ENCODE data around the gene ACOT8. TPM values are rescaled to one million over a fixed set of nuclear protein-coding genes. Genes with fewer than 3 reads are reported as not detected.

Gene ACOT8
- total RNA-seq, 5 donors from 2014 or later (not counting 1 experiment from before 2014, with no cell fraction given) = 20.4 to 33.9 (median 32.0) TPM

GRCh38 chr20:45842169-45842812 is 14.9 kb downstream of the ACOT8 start:
- Mint-ChIP-seq H3K27ac (peak overlapping the region in 1 of 2 donors; percentile 55), H3K27me3 (no peaks in the 10 kb centered on the region), H3K36me3 (peaks cover 32% of the 10 kb centered on the region), H3K4me3 (no peak overlapping the region), H3K9me3 (no peaks in the 10 kb centered on the region), H3K4me1 (peaks cover 0 to 3% (median 0%) of the 10 kb centered on the region in 3 donors)
- H3K27ac ChIP-seq (ENCODE audit: low read length) = no peak overlapping the region
- no peaks in the 10 kb centered on the region for H3K9me3 ChIP-seq
- peaks cover 16 to 49% of the 10 kb centered on the region in 2 donors for H3K36me3 ChIP-seq (ENCODE audit: control insufficient read depth in 2 of 2, extremely low read depth in 1 of 2, insufficient read depth in 1 of 2, low read length in 1 of 2)
- ChIA-PET CTCF (interaction anchor here in 1 of 2 donors (0.6 kb wide), 1 partner anchor 164 kb away, joined by 3 read pairs; no protein-coding TSS in a partner anchor), POLR2A (no interaction called here)
- no peak overlapping the region for H3K4me3 ChIP-seq (ENCODE audit: control insufficient read depth in 1 of 2, extremely low read depth in 1 of 2, low read length in 1 of 2)
- WGBS (ENCODE audit: insufficient coverage) = 57% methylated on average over 1 of the region's 5 CpGs
- H3K4me1 ChIP-seq (ENCODE audit: control insufficient read depth in 1 of 2, extremely low read depth in 1 of 2, insufficient read depth in 2 of 2, low read length in 2 of 2) = no peaks in the 10 kb centered on the region
- DNase-seq = no peak
- no peak for ATAC-seq (replicated peaks in 1 of 4)
- no peaks in the 10 kb centered on the region for H3K27me3 ChIP-seq (replicated peaks in 1 of 2; ENCODE audit: control insufficient read depth in 2 of 2, extremely low read depth in 1 of 2, insufficient read depth in 2 of 2, low read length in 1 of 2)

GRCh38 chr20:45841407-45842129 is 15.6 kb downstream of the ACOT8 start:
- no peak overlapping the region for H3K27ac Mint-ChIP-seq
- ChIA-PET POLR2A (no interaction called here), CTCF (no interaction called here)
- Histone ChIP-seq H3K27me3 (replicated peaks in 1 of 2; ENCODE audit: control insufficient read depth in 2 of 2, extremely low read depth in 1 of 2, insufficient read depth in 2 of 2, low read length in 1 of 2) (no peaks in the 10 kb centered on the region), H3K9me3 (no peaks in the 10 kb centered on the region), H3K4me1 (ENCODE audit: control insufficient read depth in 1 of 2, extremely low read depth in 1 of 2, insufficient read depth in 2 of 2, low read length in 2 of 2) (no peaks in the 10 kb centered on the region), H3K4me3 (ENCODE audit: control insufficient read depth in 1 of 2, extremely low read depth in 1 of 2, low read length in 1 of 2) (no peak overlapping the region), H3K27ac (ENCODE audit: low read length) (no peak overlapping the region), H3K36me3 (ENCODE audit: control insufficient read depth in 2 of 2, extremely low read depth in 1 of 2, insufficient read depth in 1 of 2, low read length in 1 of 2) (peaks cover 16 to 44% of the 10 kb centered on the region in 2 donors)
- no peaks in the 10 kb centered on the region for H3K9me3 Mint-ChIP-seq
- 98% methylated on average over 6 of the region's 10 CpGs for WGBS (ENCODE audit: insufficient coverage)
- ATAC-seq (replicated peaks in 1 of 4) = no peak
- no peak for DNase-seq
- no peaks in the 10 kb centered on the region for H3K27me3 Mint-ChIP-seq
- H3K36me3 Mint-ChIP-seq = peaks cover 32% of the 10 kb centered on the region
- no peak overlapping the region for H3K4me3 Mint-ChIP-seq
- peaks cover 0 to 3% (median 2%) of the 10 kb centered on the region in 3 donors for H3K4me1 Mint-ChIP-seq

GRCh38 chr20:45840700-45841198 is 16.4 kb downstream of the ACOT8 start:
- DNase-seq (no peak), ATAC-seq (replicated peaks in 1 of 4) (no peak)
- 96% methylated on average over 25 of the region's 25 CpGs for WGBS (ENCODE audit: insufficient coverage)
- ChIA-PET POLR2A (no interaction called here), CTCF (no interaction called here)
- Mint-ChIP-seq H3K9me3 (no peaks in the 10 kb centered on the region), H3K4me1 (peaks cover 0 to 3% (median 2%) of the 10 kb centered on the region in 3 donors), H3K36me3 (peaks cover 28% of the 10 kb centered on the region), H3K4me3 (no peak overlapping the region), H3K27me3 (no peaks in the 10 kb centered on the region), H3K27ac (no peak overlapping the region)
- no peaks in the 10 kb centered on the region for H3K27me3 ChIP-seq (replicated peaks in 1 of 2; ENCODE audit: control insufficient read depth in 2 of 2, extremely low read depth in 1 of 2, insufficient read depth in 2 of 2, low read length in 1 of 2)
- no peaks in the 10 kb centered on the region for H3K9me3 ChIP-seq
- H3K27ac ChIP-seq (ENCODE audit: low read length) = no peak overlapping the region
- H3K4me3 ChIP-seq (ENCODE audit: control insufficient read depth in 1 of 2, extremely low read depth in 1 of 2, low read length in 1 of 2) = no peak overlapping the region
- no peaks in the 10 kb centered on the region for H3K4me1 ChIP-seq (ENCODE audit: control insufficient read depth in 1 of 2, extremely low read depth in 1 of 2, insufficient read depth in 2 of 2, low read length in 2 of 2)
- H3K36me3 ChIP-seq (ENCODE audit: control insufficient read depth in 2 of 2, extremely low read depth in 1 of 2, insufficient read depth in 1 of 2, low read length in 1 of 2) = peaks cover 16 to 35% of the 10 kb centered on the region in 2 donors

GRCh38 chr20:45836841-45837240 is 20.4 kb downstream of the ACOT8 start:
- Histone ChIP-seq H3K27me3 (replicated peaks in 1 of 2; ENCODE audit: control insufficient read depth in 2 of 2, extremely low read depth in 1 of 2, insufficient read depth in 2 of 2, low read length in 1 of 2) (no peaks in the 10 kb centered on the region), H3K27ac (ENCODE audit: low read length) (no peak overlapping the region), H3K4me3 (ENCODE audit: control insufficient read depth in 1 of 2, extremely low read depth in 1 of 2, low read length in 1 of 2) (no peak overlapping the region), H3K9me3 (no peaks in the 10 kb centered on the region), H3K36me3 (ENCODE audit: control insufficient read depth in 2 of 2, extremely low read depth in 1 of 2, insufficient read depth in 1 of 2, low read length in 1 of 2) (peaks cover 0 to 6% of the 10 kb centered on the region in 2 donors), H3K4me1 (ENCODE audit: control insufficient read depth in 1 of 2, extremely low read depth in 1 of 2, insufficient read depth in 2 of 2, low read length in 2 of 2) (peaks cover 4 to 18% of the 10 kb centered on the region in 2 experiments)
- peaks cover 13 to 20% (median 13%) of the 10 kb centered on the region in 3 donors for H3K4me1 Mint-ChIP-seq
- no peaks in the 10 kb centered on the region for H3K27me3 Mint-ChIP-seq
- no peak overlapping the region for H3K27ac Mint-ChIP-seq
- no peak overlapping the region for H3K4me3 Mint-ChIP-seq
- WGBS (ENCODE audit: insufficient coverage) = 100% methylated on average over 1 of the region's 1 CpG
- H3K9me3 Mint-ChIP-seq = no peaks in the 10 kb centered on the region
- ChIA-PET POLR2A (no interaction called here), CTCF (no interaction called here)
- H3K36me3 Mint-ChIP-seq = no peaks in the 10 kb centered on the region
- ATAC-seq (replicated peaks in 1 of 4) = no peak
- no peak for DNase-seq

- ATAC-seq (replicated peaks in 1 of 4) (no peak), DNase-seq (no peak)
- no peaks in the 10 kb centered on the region for H3K27me3 ChIP-seq (replicated peaks in 1 of 2; ENCODE audit: control insufficient read depth in 2 of 2, extremely low read depth in 1 of 2, insufficient read depth in 2 of 2, low read length in 1 of 2)
- Mint-ChIP-seq H3K9me3 (no peaks in the 10 kb centered on the region), H3K4me1 (peaks cover 13 to 20% (median 13%) of the 10 kb centered on the region in 3 donors), H3K4me3 (peak overlapping the region; percentile 18 to 89 (median 31)), H3K36me3 (no peaks in the 10 kb centered on the region), H3K27me3 (no peaks in the 10 kb centered on the region), H3K27ac (peak overlapping the region in 1 of 2 donors; percentile 23)
- H3K9me3 ChIP-seq = no peaks in the 10 kb centered on the region
- ChIA-PET POLR2A (no interaction called here), CTCF (no interaction called here)
- H3K4me3 ChIP-seq (ENCODE audit: control insufficient read depth in 1 of 2, extremely low read depth in 1 of 2, low read length in 1 of 2) = no peak overlapping the region
- no peaks in the 10 kb centered on the region for H3K36me3 ChIP-seq (ENCODE audit: control insufficient read depth in 2 of 2, extremely low read depth in 1 of 2, insufficient read depth in 1 of 2, low read length in 1 of 2)
- no peak overlapping the region for H3K27ac ChIP-seq (ENCODE audit: low read length)
- H3K4me1 ChIP-seq (ENCODE audit: control insufficient read depth in 1 of 2, extremely low read depth in 1 of 2, insufficient read depth in 2 of 2, low read length in 2 of 2) = peaks cover 4 to 18% of the 10 kb centered on the region in 2 experiments
- WGBS (ENCODE audit: insufficient coverage) = 100% methylated on average over 1 of the region's 5 CpGs
Measured at GRCh38 chr20:45835825-45836224, 21.4 kb downstream of the ACOT8 start.

- POLR2A ChIA-PET = no interaction called here
Measured at GRCh38 chr20:45835329-45835765, 21.8 kb downstream of the ACOT8 start.

More at GRCh38 chr20:45835329-45835765, 21.8 kb downstream of the ACOT8 start:
- H3K27ac ChIP-seq (ENCODE audit: low read length) = no peak overlapping the region
- no peak overlapping the region for H3K4me3 ChIP-seq (ENCODE audit: control insufficient read depth in 1 of 2, extremely low read depth in 1 of 2, low read length in 1 of 2)
- peaks cover 13 to 20% (median 13%) of the 10 kb centered on the region in 3 donors for H3K4me1 Mint-ChIP-seq
- H3K36me3 Mint-ChIP-seq = no peaks in the 10 kb centered on the region
- ATAC-seq (replicated peaks in 1 of 4) (no peak), DNase-seq (no peak)
- H3K27ac Mint-ChIP-seq = no peak overlapping the region
- H3K9me3 Mint-ChIP-seq = no peaks in the 10 kb centered on the region
- WGBS (ENCODE audit: insufficient coverage) = no CpG with 5 or more reads among the region's 3 CpGs
- H3K9me3 ChIP-seq = no peaks in the 10 kb centered on the region
- CTCF ChIA-PET = no interaction called here
- no peaks in the 10 kb centered on the region for H3K27me3 ChIP-seq (replicated peaks in 1 of 2; ENCODE audit: control insufficient read depth in 2 of 2, extremely low read depth in 1 of 2, insufficient read depth in 2 of 2, low read length in 1 of 2)
- no peaks in the 10 kb centered on the region for H3K36me3 ChIP-seq (ENCODE audit: control insufficient read depth in 2 of 2, extremely low read depth in 1 of 2, insufficient read depth in 1 of 2, low read length in 1 of 2)
- H3K4me3 Mint-ChIP-seq = peak overlapping the region; percentile 31 to 89 (median 66)
- no peaks in the 10 kb centered on the region for H3K27me3 Mint-ChIP-seq
- peaks cover 4 to 18% of the 10 kb centered on the region in 2 experiments for H3K4me1 ChIP-seq (ENCODE audit: control insufficient read depth in 1 of 2, extremely low read depth in 1 of 2, insufficient read depth in 2 of 2, low read length in 2 of 2)
